Gastroesophageal sphincter (tissue), 3 donors: Measurements from ENCODE around the gene MCM10.

Source experiments
- EP300 ChIP-seq: sonication (generic); formaldehyde crosslinking; IDR thresholded peaks from one replicate; pipeline ENCODE4 v1.6.1; 2017; ENCODE audit warnings: antibody characterized with exemption, mild to moderate bottlenecking
- TF ChIP-seq, protein P1 (sequence below), 4 experiments: fragments of 200-600 bp in 2 of 4; fragments of 450-650 bp in 2 of 4; sonication (generic) in 1 of 4; IDR thresholded peaks; one replicate each; pipeline ENCODE4 v1.5.1; 2017 to 2019; ENCODE audit warnings: antibody characterized with exemption in 4 of 4, mild to moderate bottlenecking in 2 of 4, moderate library complexity in 2 of 4

- no peak for TF ChIP-seq EP300
- TF ChIP-seq, protein P1, sequence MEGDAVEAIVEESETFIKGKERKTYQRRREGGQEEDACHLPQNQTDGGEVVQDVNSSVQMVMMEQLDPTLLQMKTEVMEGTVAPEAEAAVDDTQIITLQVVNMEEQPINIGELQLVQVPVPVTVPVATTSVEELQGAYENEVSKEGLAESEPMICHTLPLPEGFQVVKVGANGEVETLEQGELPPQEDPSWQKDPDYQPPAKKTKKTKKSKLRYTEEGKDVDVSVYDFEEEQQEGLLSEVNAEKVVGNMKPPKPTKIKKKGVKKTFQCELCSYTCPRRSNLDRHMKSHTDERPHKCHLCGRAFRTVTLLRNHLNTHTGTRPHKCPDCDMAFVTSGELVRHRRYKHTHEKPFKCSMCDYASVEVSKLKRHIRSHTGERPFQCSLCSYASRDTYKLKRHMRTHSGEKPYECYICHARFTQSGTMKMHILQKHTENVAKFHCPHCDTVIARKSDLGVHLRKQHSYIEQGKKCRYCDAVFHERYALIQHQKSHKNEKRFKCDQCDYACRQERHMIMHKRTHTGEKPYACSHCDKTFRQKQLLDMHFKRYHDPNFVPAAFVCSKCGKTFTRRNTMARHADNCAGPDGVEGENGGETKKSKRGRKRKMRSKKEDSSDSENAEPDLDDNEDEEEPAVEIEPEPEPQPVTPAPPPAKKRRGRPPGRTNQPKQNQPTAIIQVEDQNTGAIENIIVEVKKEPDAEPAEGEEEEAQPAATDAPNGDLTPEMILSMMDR (IDR thresholded peaks at IDR 0.05): no peak
Observed at GRCh38 chr10:13236638-13237037, 75.3 kb downstream of the MCM10 start.
